ENCODE data around the gene ARPC5.
"Not testable (repeated sequence)": the region's sequence is repeated elsewhere in the genome, so short reads cannot be mapped to it uniquely, and the experiment has no call there.

ARPC5 gene
- long read RNA-seq, donor 1, full-length matches to known transcripts: 116 of 133 reads
- long read RNA-seq, donor 1, partial matches to known transcripts: 0 of 133 reads
- long read RNA-seq, donor 1, other reads (novel, unspliced or antisense): 17 of 133 reads
- long read RNA-seq, donor 2, full-length matches to known transcripts: 81 of 94 reads
- long read RNA-seq, donor 2, partial matches to known transcripts: 5 of 94 reads
- long read RNA-seq, donor 2, other reads (novel, unspliced or antisense): 8 of 94 reads
- long read RNA-seq, donor 3, full-length matches to known transcripts: 70 of 70 reads
- long read RNA-seq, donor 3, partial matches to known transcripts: 0 of 70 reads
- long read RNA-seq, donor 3, other reads (novel, unspliced or antisense): 0 of 70 reads
- long read RNA-seq, donor 4, full-length matches to known transcripts: 131 of 147 reads
- long read RNA-seq, donor 4, partial matches to known transcripts: 16 of 147 reads
- long read RNA-seq, donor 4, other reads (novel, unspliced or antisense): 0 of 147 reads
- long read RNA-seq, donor 5, full-length matches to known transcripts: 115 of 155 reads
- long read RNA-seq, donor 5, partial matches to known transcripts: 40 of 155 reads
- long read RNA-seq, donor 5, other reads (novel, unspliced or antisense): 0 of 155 reads
- long read RNA-seq, donor 6, full-length matches to known transcripts: 84 of 102 reads
- long read RNA-seq, donor 6, partial matches to known transcripts: 8 of 102 reads
- long read RNA-seq, donor 6, other reads (novel, unspliced or antisense): 10 of 102 reads
- long read RNA-seq, donor 7, full-length matches to known transcripts: 173 of 209 reads
- long read RNA-seq, donor 7, partial matches to known transcripts: 25 of 209 reads
- long read RNA-seq, donor 7, other reads (novel, unspliced or antisense): 11 of 209 reads
- long read RNA-seq, donor 8, full-length matches to known transcripts: 122 of 163 reads
- long read RNA-seq, donor 8, partial matches to known transcripts: 32 of 163 reads
- long read RNA-seq, donor 8, other reads (novel, unspliced or antisense): 9 of 163 reads

DNA sequence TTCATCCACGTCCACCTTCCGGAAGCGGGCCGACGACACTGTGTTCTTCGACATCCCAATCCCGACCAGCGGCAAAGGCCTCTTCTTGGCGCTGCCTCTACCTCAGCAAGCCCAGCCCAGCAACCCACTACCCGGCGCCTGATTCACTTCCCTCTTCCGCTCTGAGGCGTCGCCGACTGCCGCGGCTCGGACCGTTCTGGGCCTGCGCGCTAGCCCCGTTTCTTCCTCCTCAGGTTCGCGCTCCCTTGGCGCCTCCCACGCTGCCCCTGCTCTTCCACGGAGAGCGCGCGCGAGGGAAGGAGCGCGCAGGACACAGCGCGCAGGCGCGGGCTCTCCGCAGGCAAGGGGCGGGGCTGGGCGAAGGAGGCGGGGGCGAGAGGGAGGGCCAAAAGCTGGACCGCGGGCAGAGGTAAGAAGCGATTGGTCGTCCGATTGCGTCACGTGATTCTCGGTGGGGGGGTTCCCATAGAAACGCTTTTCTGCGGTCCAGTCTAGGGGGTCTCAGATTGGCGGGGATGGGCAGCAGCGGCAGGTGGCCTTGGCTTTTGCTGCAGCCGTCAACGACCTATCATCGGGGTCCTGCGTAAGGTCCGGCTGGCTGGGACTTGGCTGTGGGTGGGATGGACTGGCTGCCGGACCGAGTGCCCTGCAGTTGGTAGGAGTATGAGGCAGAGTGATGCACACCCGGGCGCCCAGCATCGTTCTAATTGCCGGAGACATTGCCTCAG, at the start of gene ARPC5:
ARPC5 (minus strand) TSS at position 178 of the 728 bp plus-strand sequence; CDS start at position 54, 124 bp downstream.
- DNase-seq: peak; percentile 94

DNA sequence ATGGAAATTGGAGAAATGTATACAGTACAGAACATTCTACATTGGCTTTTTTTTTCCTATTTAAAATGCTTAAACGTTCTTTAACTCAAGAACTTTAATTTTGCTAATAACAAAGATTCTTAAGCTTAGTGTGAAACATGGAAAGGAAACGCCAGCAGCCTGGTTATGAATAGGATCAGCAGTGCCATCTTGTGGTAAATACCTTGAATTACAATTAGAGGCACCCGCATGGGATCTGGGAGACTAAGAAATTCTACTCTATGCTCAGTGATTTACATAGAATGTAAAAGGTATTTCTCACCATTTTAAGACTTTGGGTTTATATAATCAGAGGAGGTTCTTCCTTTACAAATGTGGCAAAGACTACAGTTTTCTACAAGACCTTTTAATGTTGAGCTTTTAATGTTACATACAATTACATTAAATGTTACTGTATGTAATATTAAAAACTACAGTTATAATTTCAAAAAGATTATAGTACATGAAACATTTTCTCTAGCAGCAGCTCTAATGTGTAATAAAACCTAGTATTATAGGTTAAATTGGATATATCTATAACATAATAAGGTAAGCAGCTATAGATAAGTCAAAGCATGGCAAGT, 49.6 kb upstream of the ARPC5 start:
- no peak for DNase-seq

DNA sequence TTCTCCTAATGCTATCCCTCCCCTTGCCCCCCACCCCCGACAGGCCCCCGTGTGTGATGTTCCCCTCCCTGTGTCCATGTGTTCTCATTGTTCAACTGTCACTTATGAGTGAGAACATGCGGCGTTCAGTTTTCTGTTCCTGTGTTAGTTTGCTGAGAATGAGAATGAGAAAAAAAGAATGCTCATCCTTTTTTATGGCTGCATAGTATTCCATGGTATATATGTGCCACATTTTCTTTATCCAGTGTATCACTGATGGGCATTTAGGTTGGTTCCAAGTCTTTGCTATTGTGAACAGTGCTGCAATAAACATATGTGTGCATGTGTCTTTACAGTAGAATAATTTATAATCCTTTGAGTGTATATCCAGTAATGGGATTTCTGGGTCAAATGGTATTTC, 43.8 kb upstream of the ARPC5 start:
- not testable (repeated sequence) for DNase-seq

DNA sequence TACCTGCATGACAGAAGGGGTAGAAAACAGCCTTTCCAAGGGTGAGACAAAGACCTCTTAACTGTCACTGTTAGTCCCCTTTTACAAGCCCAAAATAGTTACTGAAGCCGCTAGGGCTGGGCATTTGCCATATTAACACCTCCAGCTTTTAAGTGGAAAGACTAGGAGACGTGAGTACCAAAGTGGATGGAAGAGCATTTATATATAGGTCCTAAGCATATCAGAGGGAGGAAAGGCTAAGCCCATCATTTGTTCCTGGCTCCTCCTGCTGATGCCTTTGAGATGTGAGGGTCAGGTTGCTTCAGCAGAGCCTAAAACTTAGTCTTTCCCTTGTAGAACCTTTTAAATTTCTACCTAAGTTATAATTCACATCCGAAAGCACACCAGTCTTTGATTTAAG, 43.2 kb upstream of the ARPC5 start:
- no peak for DNase-seq

DNA sequence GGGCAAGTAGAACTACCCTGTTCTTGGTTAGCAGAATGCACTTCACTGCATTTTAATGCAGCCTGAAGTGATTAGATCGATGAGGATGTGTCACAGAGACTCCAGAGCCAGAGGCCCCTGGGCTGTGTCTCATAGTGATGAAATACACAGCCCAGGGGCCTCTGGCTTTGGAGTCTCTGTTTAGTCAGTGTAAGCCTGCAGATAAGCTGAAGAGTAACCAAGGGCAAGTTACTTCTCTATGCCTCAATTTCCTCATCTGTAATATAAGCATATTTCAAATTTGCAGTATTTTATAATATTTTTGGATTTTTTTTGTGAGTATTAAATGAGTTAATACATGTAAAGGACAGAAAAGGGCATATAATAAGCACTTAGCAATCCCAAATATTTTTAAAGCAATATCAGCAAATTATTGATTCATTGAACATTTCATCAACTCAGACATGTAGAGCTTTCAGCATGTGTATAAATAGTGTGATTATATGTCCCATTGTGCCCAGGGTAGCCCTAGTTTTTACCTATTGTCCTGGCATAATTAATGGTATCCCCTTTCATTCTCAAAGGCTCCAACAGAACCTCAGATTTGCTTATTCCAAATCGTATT, 41.1 kb upstream of the ARPC5 start:
- no peak for DNase-seq

DNA sequence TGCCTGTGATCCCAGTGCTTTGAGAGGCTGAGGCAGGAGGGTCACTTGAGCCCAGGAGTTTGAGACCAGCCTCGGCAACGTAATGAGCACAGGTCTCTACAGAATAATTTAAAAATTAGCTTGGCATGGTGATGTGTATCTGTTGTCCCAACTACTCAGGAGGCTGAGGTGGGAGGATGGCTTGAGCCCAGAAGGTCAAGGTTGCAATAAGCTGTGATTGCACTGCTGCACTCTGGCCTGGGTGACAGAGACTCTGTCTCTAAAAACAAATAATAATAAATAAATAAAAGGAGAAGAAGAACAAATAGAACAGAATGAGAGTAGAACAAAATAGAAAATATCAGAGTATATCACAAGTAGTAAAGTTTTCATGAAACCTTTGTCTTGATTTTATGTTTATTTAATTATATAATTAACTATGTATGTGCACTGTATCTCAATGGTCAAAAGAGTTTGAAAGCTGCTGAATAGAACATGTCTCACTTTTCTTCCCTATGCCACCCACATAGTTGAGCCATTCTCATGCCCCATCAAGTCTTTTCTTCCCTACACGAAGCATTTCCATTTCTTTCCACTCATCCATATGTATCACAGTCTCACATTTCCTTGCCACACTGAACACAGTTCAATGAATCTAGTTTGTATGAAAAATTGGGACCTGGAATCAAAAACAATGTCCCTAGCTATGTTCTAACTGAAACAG, 40.5 kb upstream of the ARPC5 start:
- no peak for DNase-seq

DNA sequence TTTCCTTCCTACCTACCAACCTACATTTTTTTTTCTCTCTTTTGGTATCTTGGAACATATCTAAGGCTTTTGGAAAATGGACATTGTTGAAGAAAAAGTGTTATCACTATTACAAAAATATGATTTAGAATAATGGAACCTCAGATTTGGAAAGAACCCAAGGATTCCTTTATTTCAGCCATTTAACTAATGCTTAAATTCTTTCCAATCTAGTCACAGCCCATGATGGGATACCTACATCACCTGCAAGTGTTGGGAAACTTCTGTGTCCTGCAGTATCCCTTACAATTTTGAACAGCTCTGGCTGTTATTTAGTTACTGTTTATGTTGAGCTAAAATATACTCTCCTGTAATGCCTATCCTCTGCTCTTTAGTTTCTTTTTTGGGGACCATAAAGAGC, 39.8 kb upstream of the ARPC5 start:
- no peak for DNase-seq

DNA sequence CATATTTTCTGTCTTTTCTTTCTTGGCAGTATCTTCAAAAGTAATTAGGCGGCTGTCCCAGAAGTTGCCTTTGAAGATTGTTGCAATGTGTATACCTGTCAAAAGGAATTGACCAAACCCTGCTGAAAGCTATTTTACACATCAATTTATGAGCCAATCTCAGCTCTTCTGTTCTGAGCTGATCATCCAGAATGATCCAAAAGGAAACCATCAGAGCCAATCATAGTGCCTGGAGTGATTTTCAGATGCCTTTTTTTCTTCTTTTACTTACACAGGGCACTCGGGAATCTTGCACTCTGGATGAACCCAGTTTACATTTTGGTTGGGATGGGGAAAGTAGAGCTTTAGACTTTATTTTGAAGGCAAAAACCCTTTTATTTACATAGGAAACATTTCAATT, 39.3 kb upstream of the ARPC5 start:
- no peak for DNase-seq

DNA sequence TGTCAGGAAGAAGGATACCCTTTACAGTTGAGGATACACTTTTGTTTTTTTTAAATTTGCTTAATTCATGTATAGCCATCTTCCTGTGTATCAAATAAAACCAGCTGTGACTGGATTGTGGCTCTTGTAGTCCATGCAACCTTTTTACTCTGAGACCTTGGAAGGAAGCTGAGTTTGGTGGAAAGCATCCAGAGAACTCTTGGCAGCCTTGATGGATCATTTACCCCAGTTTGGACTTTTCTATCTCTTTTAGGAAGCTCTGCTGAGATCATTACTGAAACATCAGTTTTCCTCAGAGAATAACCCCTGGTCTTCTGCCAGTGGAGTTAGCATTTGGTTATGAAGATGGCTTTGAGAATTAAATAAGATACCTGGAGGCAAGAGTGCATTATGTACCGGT, 38.8 kb upstream of the ARPC5 start:
- no peak for DNase-seq

DNA sequence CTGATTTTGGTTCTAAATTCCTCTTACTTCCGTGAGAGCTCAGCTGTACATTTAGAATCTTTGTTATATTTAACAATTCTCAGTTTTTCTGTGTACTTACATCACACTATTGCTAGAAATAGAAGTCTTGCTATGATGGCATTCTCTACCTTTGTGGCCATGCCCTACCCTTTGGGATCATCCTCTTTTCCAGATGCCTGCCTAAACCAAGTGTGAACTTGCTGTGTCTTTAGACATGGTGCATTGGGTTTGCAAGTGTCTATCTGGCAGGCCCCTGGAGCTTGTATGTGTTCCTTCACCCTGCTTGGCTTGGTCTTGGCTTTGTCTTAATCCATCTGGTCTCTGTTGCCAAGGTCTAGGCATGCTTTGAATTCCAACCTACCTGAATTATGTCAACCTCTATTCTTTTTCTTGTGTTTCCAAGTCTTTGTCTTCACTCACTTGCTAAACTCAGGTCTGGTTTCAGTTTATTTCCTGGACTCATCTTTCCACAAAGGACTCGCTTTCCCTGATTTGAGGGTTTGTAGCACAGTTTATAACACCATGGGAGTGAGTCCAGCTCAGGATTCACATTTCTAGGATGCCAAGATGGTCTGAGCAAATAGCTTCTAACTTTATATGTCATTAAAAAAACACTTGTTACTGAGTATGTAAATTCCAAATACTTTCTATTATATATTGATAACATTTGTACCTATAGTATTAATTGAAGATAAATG, 38.2 kb upstream of the ARPC5 start:
- no peak for DNase-seq

DNA sequence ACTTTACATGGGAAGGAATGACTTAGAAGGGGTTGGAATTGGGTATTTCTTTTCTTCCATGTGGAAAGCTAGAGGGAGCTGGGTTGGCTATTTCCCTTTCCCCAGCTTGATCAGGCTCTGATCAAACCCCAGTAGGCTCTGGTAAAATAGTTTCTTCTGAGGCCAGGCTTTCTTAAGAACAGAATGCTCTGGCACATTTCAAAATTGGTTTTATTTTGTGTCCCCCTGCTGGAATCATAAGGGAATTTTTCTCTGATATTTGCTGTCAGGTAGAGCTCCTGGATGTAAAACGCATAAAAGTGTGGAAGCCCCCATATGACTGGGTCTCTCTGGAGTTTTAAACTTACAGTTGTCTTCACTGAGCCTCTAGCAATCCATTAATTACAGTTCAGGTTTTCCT, 34.6 kb upstream of the ARPC5 start:
- no peak for DNase-seq

DNA sequence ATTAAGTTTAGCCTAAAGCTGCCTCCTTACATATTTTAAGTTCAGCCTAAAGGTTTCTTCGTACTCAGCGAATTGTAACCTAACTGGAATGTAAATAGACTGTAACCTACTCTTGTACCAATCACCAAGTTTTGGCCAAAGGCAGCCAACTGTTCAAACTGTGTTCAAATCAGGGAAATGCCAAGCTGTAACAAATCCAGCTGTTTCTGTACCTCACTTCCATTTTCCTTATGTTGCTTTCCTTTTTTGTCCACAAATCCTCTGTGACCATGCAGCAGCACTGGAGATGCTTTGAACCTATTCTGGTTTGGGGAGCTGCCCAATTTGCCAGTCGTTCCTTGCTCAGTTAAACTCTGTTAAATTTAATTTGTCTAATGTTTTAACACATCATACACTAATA, 20.8 kb upstream of the ARPC5 start:
- DNase-seq: no peak

DNA sequence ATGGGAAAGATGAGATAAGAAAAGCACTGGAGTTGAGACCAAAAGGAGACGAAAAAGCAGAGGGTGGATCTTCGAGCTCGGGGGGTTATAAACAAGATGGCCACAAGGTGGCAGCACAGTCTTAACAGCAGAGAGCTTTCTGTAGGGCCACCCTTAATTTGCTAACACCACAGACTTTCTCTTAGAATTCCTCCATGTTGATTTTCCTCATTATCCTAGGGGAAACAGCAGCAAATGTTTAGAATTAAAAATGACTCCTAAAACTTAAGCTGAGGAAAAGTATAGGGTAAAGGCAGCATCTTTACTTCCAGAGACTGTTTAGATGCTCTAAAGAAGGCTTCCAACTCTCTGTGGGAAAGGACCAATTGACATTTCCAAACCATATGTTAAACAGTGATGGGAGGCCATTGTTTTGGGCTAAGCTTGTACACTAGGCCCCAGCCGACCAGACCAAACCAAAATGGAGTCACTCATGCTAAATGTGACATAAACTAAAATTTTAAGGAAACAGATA, 20.0 kb upstream of the ARPC5 start:
- DNase-seq: peak; percentile 55

DNA sequence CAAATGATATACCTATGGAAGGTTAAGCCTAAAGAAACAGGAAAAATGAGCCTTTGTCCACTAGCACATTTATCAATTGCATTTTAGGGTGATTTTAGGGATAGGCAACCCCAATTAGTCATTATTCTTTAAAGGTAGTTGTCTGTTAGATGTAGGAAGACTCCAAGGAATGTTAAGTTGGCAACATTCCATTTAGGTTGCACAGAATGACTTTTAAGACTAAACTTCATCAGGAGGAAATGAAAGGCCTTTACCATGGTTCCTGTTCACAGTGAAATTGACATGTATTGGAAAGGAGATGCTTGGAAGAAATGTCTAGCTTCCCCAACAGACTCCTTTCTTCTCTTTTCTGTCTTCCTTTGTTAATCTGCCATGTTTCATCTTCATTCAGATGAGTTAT, 19.1 kb upstream of the ARPC5 start:
- DNase-seq: no peak

DNA sequence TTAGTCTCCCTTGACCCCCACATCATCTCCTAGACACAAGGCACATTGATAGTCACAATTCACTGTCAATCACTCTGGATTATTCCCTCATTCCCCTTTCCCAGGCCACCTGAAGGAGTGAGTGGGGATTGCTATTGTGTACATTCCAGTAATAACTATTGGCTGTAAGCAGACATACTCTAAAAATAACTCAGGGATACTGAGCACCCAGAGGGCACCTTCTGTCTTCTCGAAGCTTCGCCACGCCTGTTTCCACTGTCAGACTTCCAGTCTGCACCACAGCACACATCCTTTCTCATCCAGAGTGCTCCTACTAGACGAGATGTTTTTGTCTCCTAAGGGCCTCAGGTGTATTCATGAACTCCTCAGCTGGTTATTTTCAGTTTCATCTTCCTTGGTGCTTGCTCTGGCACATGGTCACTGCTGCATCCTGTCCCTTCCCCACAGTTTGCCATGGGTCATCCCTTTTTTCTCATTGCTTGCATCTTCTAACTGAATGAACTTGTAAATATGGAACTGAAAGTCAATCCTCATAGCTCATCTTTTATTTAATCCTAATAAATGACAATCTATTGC, 18.4 kb upstream of the ARPC5 start:
- DNase-seq: no peak

DNA sequence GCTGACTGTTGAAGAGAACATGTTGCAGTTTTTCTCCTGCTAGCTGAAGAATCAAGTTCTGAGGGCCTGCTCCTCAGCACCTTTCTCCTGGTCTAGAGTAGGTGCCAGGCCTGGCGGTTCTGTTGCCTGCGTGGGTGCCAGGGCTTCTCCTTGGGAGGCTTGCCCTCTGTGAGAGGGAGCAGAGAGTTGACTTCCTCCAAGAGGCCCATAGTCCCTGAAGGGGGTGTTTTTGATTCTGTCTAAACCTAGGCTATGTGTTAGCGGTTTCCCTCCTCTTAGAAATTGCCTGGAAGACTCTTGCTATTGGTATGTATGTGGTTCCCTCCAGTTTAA, 17.8 kb upstream of the ARPC5 start:
- no peak for DNase-seq

DNA sequence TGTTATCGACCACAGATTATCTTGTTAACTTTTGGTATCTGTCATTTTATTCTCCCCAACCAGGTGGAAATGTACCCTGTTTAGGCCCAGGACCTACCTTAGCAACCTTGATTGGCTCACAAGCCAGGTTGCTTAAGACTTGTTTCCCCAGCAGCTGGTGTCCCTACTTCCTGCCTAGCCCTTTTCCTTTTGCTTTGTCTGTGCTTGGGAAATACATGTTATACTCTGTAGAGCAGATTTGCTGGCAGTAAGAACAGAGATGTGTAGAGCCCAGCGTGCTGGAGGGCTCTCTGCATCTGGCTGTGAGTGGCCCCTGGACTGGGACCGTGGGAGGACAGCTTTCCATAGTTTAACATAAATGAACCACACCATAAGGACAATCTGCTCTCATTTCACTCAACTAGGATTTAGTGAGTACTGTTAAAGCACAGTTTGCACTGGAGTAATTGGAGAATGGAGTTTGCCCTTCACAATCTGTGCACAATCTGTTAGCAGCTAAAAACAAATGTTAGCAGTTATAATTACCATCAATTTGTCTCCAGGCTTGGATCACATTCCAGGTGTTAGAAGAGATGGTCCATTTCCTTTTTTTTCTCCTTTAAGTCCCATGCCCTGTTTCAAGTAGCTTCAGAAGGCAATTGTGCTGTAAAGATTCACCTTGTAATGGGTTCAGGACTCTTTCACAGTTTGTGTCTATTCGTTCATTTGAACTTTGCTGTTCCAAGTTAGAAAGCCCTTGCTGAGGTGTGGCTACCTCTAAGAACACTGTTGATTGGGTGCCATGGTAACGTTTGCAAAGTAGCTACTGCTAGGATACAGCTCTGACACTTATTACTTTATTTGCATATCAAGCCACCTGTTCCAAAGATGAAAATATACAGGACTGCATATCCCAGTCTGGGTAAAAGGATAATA, 17.2 kb upstream of the ARPC5 start, which contains the start of gene APOBEC4:
APOBEC4 (minus strand) TSS at position 770 of the 915 bp plus-strand sequence. CDS start 4,535 bp downstream, outside the sequence.
- DNase-seq: no peak

DNA sequence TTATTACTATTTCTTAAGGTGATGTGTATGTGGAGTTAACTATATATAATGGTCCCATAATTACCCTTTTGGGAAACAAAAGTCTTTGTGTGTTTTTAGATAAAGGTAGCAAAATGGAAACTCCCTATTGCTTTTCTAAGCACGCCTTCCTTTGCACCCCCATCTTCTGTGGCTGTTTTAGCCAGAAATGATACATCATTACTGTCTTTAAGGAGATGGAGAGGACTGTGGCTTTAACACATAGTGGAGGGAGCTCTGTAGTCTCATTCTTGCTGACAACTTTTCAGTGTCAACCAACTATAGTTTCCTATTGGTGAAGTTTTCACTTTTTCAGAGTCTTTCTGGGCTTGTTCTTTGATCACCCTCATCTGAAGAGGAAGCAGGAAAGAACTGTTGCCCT, 16.5 kb upstream of the ARPC5 start:
- DNase-seq: no peak

All from right kidney (tissue), 9 donors.